Endothelial cell of umbilical vein (primary cell): ENCODE data around the gene CFTR. TPM values are rescaled to one million over a fixed set of nuclear protein-coding genes. Genes with fewer than 3 reads are reported as not detected.
"Not testable (repeated sequence)": the region's sequence is repeated elsewhere in the genome, so short reads cannot be mapped to it uniquely, and the experiment has no call there.

Source experiments
- BruUV-seq: library from RNA; stranded (reverse); fragments of 400-500 nt; replicated peaks from 2 replicates; lab custom pipeline; 2021; lab: Mats Ljungman, UMichigan
- CTCF ChIA-PET: fragments of 300-600, 350-600 bp; sonication (Branson Sonifier 250); formaldehyde crosslinking; loops from one replicate; lab custom pipeline; 2021; ENCODE audit warnings: antibody characterized with exemption, inconsistent platforms; lab: Charles Lee
- POLR2A ChIA-PET: fragments of 300-600, 350-600 bp; sonication (Branson Sonifier 250); formaldehyde crosslinking; loops from one replicate; lab custom pipeline; 2021; ENCODE audit warnings: antibody characterized with exemption, inconsistent platforms; lab: Charles Lee
- DNase-seq: peaks from one replicate; pipeline ENCODE4 v3.0.0-alpha.2; 2011; ENCODE audit warnings: low read depth, low spot score
- FAIRE-seq: peaks from 2 replicates; lab custom pipeline; 2011; peaks lifted over from hg19 to GRCh38; lab: Jason Lieb, UNC
- H2AFZ ChIP-seq: 2 replicates; pipeline ENCODE4 v1.6.0; 2012; ENCODE audit warnings: low read depth, low read length, control low read depth, inconsistent platforms
- H3K27ac ChIP-seq: 2 replicates; pipeline ENCODE4 v1.5.1; 2011; ENCODE audit warnings: low read depth, mild to moderate bottlenecking, control low read depth, low read length, moderate library complexity; ENCODE audit not compliant: insufficient read depth
- H3K27me3 ChIP-seq, 2 experiments: 2 replicates each; pipeline versions ENCODE4 v1.6.0 to v1.6.1; 2011; ENCODE audit warnings: low read length in 2 of 2, mixed read lengths in 1 of 2; ENCODE audit not compliant: control insufficient read depth in 2 of 2, insufficient read depth in 2 of 2
- H3K36me3 ChIP-seq, 2 experiments: 2 replicates in 1 of 2; 3 replicates in 1 of 2; pipeline ENCODE4 v1.5.1; 2011; ENCODE audit warnings: low read length in 2 of 2, mild to moderate bottlenecking in 1 of 2, moderate library complexity in 1 of 2; ENCODE audit not compliant: control insufficient read depth in 2 of 2, insufficient read depth in 2 of 2; ENCODE audit errors: extremely low read depth in 1 of 2
- H3K4me1 ChIP-seq: 3 replicates; pipeline ENCODE4 v1.5.1; 2011; ENCODE audit warnings: mild to moderate bottlenecking, low read length; ENCODE audit not compliant: control insufficient read depth, insufficient read depth; ENCODE audit errors: extremely low read depth
- H3K4me2 ChIP-seq: 2 replicates; pipeline ENCODE4 v1.6.1; 2011; ENCODE audit warnings: low read length, control low read depth, mixed read lengths; ENCODE audit not compliant: insufficient read depth
- H3K4me3 ChIP-seq, 3 experiments: fragments of 200-600 bp in 1 of 3; sonication (generic), shearing (Covaris generic) in 1 of 3; replicated peaks in 1 of 3; 2 replicates each; pipeline ENCODE4 v1.5.1; 2011 to 2016; ENCODE audit warnings: control low read depth in 3 of 3, low read length in 3 of 3, mild to moderate bottlenecking in 2 of 3, inconsistent platforms in 1 of 3, low read depth in 1 of 3, moderate library complexity in 1 of 3; ENCODE audit not compliant: insufficient read depth in 1 of 3
- H3K79me2 ChIP-seq: 2 replicates; pipeline ENCODE4 v1.6.0; 2012; ENCODE audit warnings: low read length, inconsistent platforms; ENCODE audit not compliant: control insufficient read depth, insufficient read depth
- H3K9ac ChIP-seq: replicated peaks from 2 replicates; pipeline ENCODE3; 2011; ENCODE audit warnings: low read length, control low read depth; ENCODE audit not compliant: insufficient read depth; ENCODE audit errors: extremely low read depth
- H3K9me1 ChIP-seq: replicated peaks from 3 replicates; pipeline ENCODE4 v1.6.0; 2011; ENCODE audit warnings: mild to moderate bottlenecking, low read length; ENCODE audit not compliant: control insufficient read depth, insufficient read depth; ENCODE audit errors: extremely low read depth
- H3K9me3 ChIP-seq: replicated peaks from 2 replicates; pipeline ENCODE4 v1.5.1; 2012; ENCODE audit warnings: low read length, inconsistent platforms; ENCODE audit not compliant: control insufficient read depth, insufficient read depth
- H4K20me1 ChIP-seq: replicated peaks from 2 replicates; pipeline ENCODE3; 2011; ENCODE audit warnings: mild to moderate bottlenecking, low read length; ENCODE audit not compliant: control insufficient read depth, insufficient read depth; ENCODE audit errors: extremely low read depth
- CTCF ChIP-seq, 2 donors: IDR thresholded peaks; 1 replicate in 1 of 2; 2 replicates in 1 of 2; pipeline ENCODE4 v1.5.1; 2011; ENCODE audit warnings: low read length in 2 of 2, mild to moderate bottlenecking in 2 of 2, moderate library complexity in 2 of 2, control low read depth in 1 of 2, inconsistent platforms in 1 of 2, low read depth in 1 of 2; ENCODE audit not compliant: insufficient read depth in 1 of 2; ENCODE audit errors: extremely low read depth in 1 of 2
- EZH2 ChIP-seq: IDR thresholded peaks from 2 replicates; pipeline ENCODE4 v1.6.1; 2012; ENCODE audit warnings: borderline replicate concordance, low read depth, mild to moderate bottlenecking, moderate library complexity, low read length, inconsistent platforms; ENCODE audit not compliant: severe bottlenecking
- FOS ChIP-seq: IDR thresholded peaks from 2 replicates; pipeline ENCODE4 v1.6.1; 2011; ENCODE audit warnings: mild to moderate bottlenecking, low read length, moderate library complexity, borderline replicate concordance; ENCODE audit not compliant: insufficient read depth
- GATA2 ChIP-seq: IDR thresholded peaks from 2 replicates; pipeline ENCODE4 v1.7.0; 2011; ENCODE audit warnings: low read depth, mild to moderate bottlenecking, moderate library complexity, mixed read lengths, low read length; ENCODE audit not compliant: insufficient read length, insufficient read depth
- JUN ChIP-seq: IDR thresholded peaks from 2 replicates; pipeline ENCODE4 v1.6.1; 2011; ENCODE audit warnings: borderline replicate concordance, low read depth; ENCODE audit not compliant: insufficient read length, insufficient read depth
- MAX ChIP-seq: IDR thresholded peaks from 2 replicates; pipeline ENCODE4 v1.6.1; 2011; ENCODE audit not compliant: insufficient read depth, insufficient read length
- MYC ChIP-seq: IDR thresholded peaks from one replicate; pipeline ENCODE4 v1.6.1; 2011; ENCODE audit warnings: mild to moderate bottlenecking, low read depth, low read length
- POLR2A ChIP-seq: IDR thresholded peaks from 2 replicates; pipeline ENCODE4 v1.6.1; 2012; ENCODE audit warnings: low read depth, mild to moderate bottlenecking, control low read depth, low read length
- POLR2AphosphoS5 ChIP-seq: IDR thresholded peaks from 2 replicates; pipeline ENCODE4 v1.6.1; 2012; ENCODE audit warnings: low read depth, mild to moderate bottlenecking, control low read depth, low read length, moderate library complexity; ENCODE audit not compliant: insufficient read depth
- dilution Hi-C: fragments of 300-500 bp; cut with MboI; formaldehyde crosslinking; loops from one replicate; pipeline ENCODE4 v1.15.0; 2019; ENCODE audit warnings: low sequenced_read_pairs; ENCODE audit not compliant: extremely low pct_ligation_motif_present
- intact Hi-C: fragments of 100-400 bp; cut with micrococcal nuclease; formaldehyde crosslinking; loops from one replicate; pipeline ENCODE4 v1.10.0; 2022
- polyA plus RNA-seq, 4 experiments: library from polyadenylated mRNA; depleted of rRNA in 3 of 4; stranded (reverse) in 3 of 4; unstranded in 1 of 4; fragments of >200 nt; gene quantifications; 2 replicates each; pipeline versions ENCODE4 v1.2.1 to v1.2.3, GENCODE V29; 2011 to 2012; ENCODE audit warnings: missing spikeins in 1 of 4
- total RNA-seq: library from RNA; stranded (reverse); gene quantifications from 2 replicates; pipeline ENCODE4 v1.2.3, GENCODE V29; 2021

Gene CFTR
- total and polyA plus RNA-seq, 2 donors (not counting 3 experiments of a cell fraction or from before 2014, with no cell fraction given) = 0.03 TPM; not detected in 1

GRCh38 chr7:117707080-117707479 lies 227.3 kb downstream of the CFTR start:
- intact Hi-C loops (no loop called here), dilution Hi-C loops (no loop called here)
- H3K4me2 ChIP-seq = no peak overlapping the region
- no peaks in the 10 kb centered on the region for H3K79me2 ChIP-seq
- H4K20me1 ChIP-seq = no peaks in the 10 kb centered on the region
- no peak overlapping the region for H3K9ac ChIP-seq
- FAIRE-seq = no peak
- POLR2A ChIA-PET = no interaction called here
- CTCF ChIA-PET = interaction anchor here (1.0 to 2.2 kb wide), 3 partner anchors 8 to 299 kb away, joined by 3 to 5 read pairs (median 4); no protein-coding TSS in a partner anchor
- H3K4me3 ChIP-seq = no peak overlapping the region
- no peak overlapping the region for H3K27ac ChIP-seq
- no TSS peak for BruUV-seq
- H3K9me3 ChIP-seq = no peaks in the 10 kb centered on the region
- no peak overlapping the region for H2AFZ ChIP-seq
- no peaks in the 10 kb centered on the region for H3K4me1 ChIP-seq
- H3K27me3 ChIP-seq = no peaks in the 10 kb centered on the region
- no peaks in the 10 kb centered on the region for H3K36me3 ChIP-seq
- TF ChIP-seq CTCF (IDR thresholded peaks at IDR 0.05; ENCODE audit: extremely low read depth in 1 of 2, insufficient read depth in 1 of 2, low read depth in 1 of 2, low read length in 2 of 2) = no peak
- no peak for TF ChIP-seq MAX
- TF ChIP-seq POLR2AphosphoS5 = no peak
- no peak for TF ChIP-seq GATA2
- no peak for TF ChIP-seq EZH2
- TF ChIP-seq MYC = no peak
- TF ChIP-seq POLR2A = no peak
- no peak for TF ChIP-seq JUN
- TF ChIP-seq FOS = no peak
- DNase-seq = no peak
- no peaks in the 10 kb centered on the region for H3K9me1 ChIP-seq

- H3K9me3 ChIP-seq, H3K4me1 ChIP-seq, H3K27ac ChIP-seq, H3K9me1 ChIP-seq, H3K79me2 ChIP-seq, H3K4me3 ChIP-seq, intact Hi-C loops, FAIRE-seq, H3K4me2 ChIP-seq, dilution Hi-C loops, DNase-seq, H3K27me3 ChIP-seq, H4K20me1 ChIP-seq, H2AFZ ChIP-seq, H3K9ac ChIP-seq, POLR2A ChIA-PET, BruUV-seq, H3K36me3 ChIP-seq: not testable (repeated sequence)
- CTCF ChIA-PET = interaction anchor here (2.2 kb wide), 1 partner anchor 7 kb away, joined by 5 read pairs; no protein-coding TSS in a partner anchor
These were observed 228.3 kb downstream of the CFTR start for GRCh38 chr7:117708173-117708572.
